HG02852 (cell line): Measurements from ENCODE around the gene PDE6B.
"Not testable (repeated sequence)": the region's sequence is repeated elsewhere in the genome, so short reads cannot be mapped to it uniquely, and the experiment has no call there.

ENCODE experiments used
- ATAC-seq: cut with Tn5 transposase; IDR thresholded peaks from one replicate; pipeline ENCODE4 v1.9.1; 2021; ENCODE audit warnings: mild to moderate bottlenecking, moderate library complexity; ENCODE audit not compliant: unreplicated experiment

The PDE6B gene

GRCh38 chr4:624705-625590 lies at the start of gene PDE6B:
Gene PDE6B (plus strand): TSS chr4:625573. CDS start chr4:625627, 54 bp downstream.
- no peak for ATAC-seq

- ATAC-seq, result no peak
Measured at GRCh38 chr4:576245-576821, 49.0 kb upstream of the PDE6B start, which contains the start of gene TMEM271. Gene TMEM271 (minus strand): TSS chr4:576295. CDS start chr4:576062, 233 bp downstream.

GRCh38 chr4:576991-577498 lies 48.3 kb upstream of the PDE6B start:
- no peak for ATAC-seq

- no peak for ATAC-seq
Measured at GRCh38 chr4:577499-578450, 47.6 kb upstream of the PDE6B start.

- no peak for ATAC-seq
Measured at GRCh38 chr4:578451-579443, 46.6 kb upstream of the PDE6B start.

GRCh38 chr4:579543-580175 lies 45.7 kb upstream of the PDE6B start:
- ATAC-seq, result no peak

- no peak for ATAC-seq
Measured at GRCh38 chr4:581181-581580, 44.2 kb upstream of the PDE6B start.

GRCh38 chr4:581753-582361 lies 43.5 kb upstream of the PDE6B start:
- ATAC-seq, result no peak

GRCh38 chr4:583820-584219 lies 41.6 kb upstream of the PDE6B start:
- no peak for ATAC-seq

- ATAC-seq, result no peak
Measured at GRCh38 chr4:587671-588350, 37.6 kb upstream of the PDE6B start.

GRCh38 chr4:588351-588849 lies 37.0 kb upstream of the PDE6B start:
- no peak for ATAC-seq

GRCh38 chr4:589219-589963 lies 36.0 kb upstream of the PDE6B start:
- ATAC-seq, result no peak

- no peak for ATAC-seq
Measured at GRCh38 chr4:590313-590841, 35.0 kb upstream of the PDE6B start.

- ATAC-seq, result not testable (repeated sequence)
Measured at GRCh38 chr4:592178-592577, 33.2 kb upstream of the PDE6B start.

- ATAC-seq, result no peak
Measured at GRCh38 chr4:592825-593520, 32.4 kb upstream of the PDE6B start.

- ATAC-seq, result no peak
Measured at GRCh38 chr4:598925-599324, 26.4 kb upstream of the PDE6B start.

GRCh38 chr4:600166-600565 lies 25.2 kb upstream of the PDE6B start:
- ATAC-seq, result no peak
